ENCODE data around the gene DCAF6.

DCAF6 gene

GRCh38 chr1:167905182-167905581 is 31.3 kb upstream of the DCAF6 start:
- peak; percentile 16 to 76 for DNase-seq (ENCODE audit: low read depth in 1 of 2, low spot score in 1 of 2)
- Histone ChIP-seq H3K4me3 (replicated peaks; ENCODE audit: insufficient read depth, low read length) (no peak overlapping the region), H3K27ac (replicated peaks) (peak overlapping the region; percentile 58), H3K27me3 (ENCODE audit: insufficient read depth, poor library complexity, severe bottlenecking) (no peaks in the 10 kb centered on the region)
- TF ChIP-seq REST (IDR thresholded peaks at IDR 0.05; ENCODE audit: insufficient replicate concordance, low read depth), result no peak
- no peak for TF ChIP-seq GABPA (IDR thresholded peaks at IDR 0.05; ENCODE audit: low read depth)
- TF ChIP-seq POLR2AphosphoS5 (IDR thresholded peaks at IDR 0.05; ENCODE audit: low read depth), result no peak
- TF ChIP-seq CTCF (IDR thresholded peaks at IDR 0.05; ENCODE audit: insufficient read depth, low read length), result no peak
- no peak for TF ChIP-seq SPI1 (IDR thresholded peaks at IDR 0.05; ENCODE audit: borderline replicate concordance, low read depth)

- DNase-seq (ENCODE audit: low read depth in 1 of 2, low spot score in 1 of 2), result peak in 1 of 2 experiments; percentile 25
- peak overlapping the region; percentile 58 for H3K27ac ChIP-seq (replicated peaks)
Measured at GRCh38 chr1:167905671-167906070, 30.8 kb upstream of the DCAF6 start.

More at GRCh38 chr1:167905671-167906070, 30.8 kb upstream of the DCAF6 start:
- TF ChIP-seq REST (IDR thresholded peaks at IDR 0.05; ENCODE audit: insufficient replicate concordance, low read depth) (no peak), GABPA (IDR thresholded peaks at IDR 0.05; ENCODE audit: low read depth) (no peak), POLR2AphosphoS5 (IDR thresholded peaks at IDR 0.05; ENCODE audit: low read depth) (no peak), CTCF (IDR thresholded peaks at IDR 0.05; ENCODE audit: insufficient read depth, low read length) (no peak), SPI1 (IDR thresholded peaks at IDR 0.05; ENCODE audit: borderline replicate concordance, low read depth) (no peak)
- Histone ChIP-seq H3K27me3 (ENCODE audit: insufficient read depth, poor library complexity, severe bottlenecking) (no peaks in the 10 kb centered on the region), H3K4me3 (replicated peaks; ENCODE audit: insufficient read depth, low read length) (no peak overlapping the region)
